Hematopoietic multipotent progenitor cell treated with erythropoietin and hydrocortisone succinate and interleukin-3 and kit ligand, for 15 days (in vitro differentiated cells): ENCODE results near the gene CRYBA2.

Experiments used
- DNase-seq: peaks from one replicate; pipeline ENCODE4 v3.0.0-alpha.2; 2015; ENCODE audit warnings: low spot score

The CRYBA2 gene, protein sequence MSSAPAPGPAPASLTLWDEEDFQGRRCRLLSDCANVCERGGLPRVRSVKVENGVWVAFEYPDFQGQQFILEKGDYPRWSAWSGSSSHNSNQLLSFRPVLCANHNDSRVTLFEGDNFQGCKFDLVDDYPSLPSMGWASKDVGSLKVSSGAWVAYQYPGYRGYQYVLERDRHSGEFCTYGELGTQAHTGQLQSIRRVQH

GRCh38 chr2:218993345-218994315 lies at the start of gene CRYBA2:
CRYBA2 (minus strand) TSS chr2:218993422; CDS start chr2:218993176, 246 bp downstream.
- no peak for DNase-seq

DNA sequence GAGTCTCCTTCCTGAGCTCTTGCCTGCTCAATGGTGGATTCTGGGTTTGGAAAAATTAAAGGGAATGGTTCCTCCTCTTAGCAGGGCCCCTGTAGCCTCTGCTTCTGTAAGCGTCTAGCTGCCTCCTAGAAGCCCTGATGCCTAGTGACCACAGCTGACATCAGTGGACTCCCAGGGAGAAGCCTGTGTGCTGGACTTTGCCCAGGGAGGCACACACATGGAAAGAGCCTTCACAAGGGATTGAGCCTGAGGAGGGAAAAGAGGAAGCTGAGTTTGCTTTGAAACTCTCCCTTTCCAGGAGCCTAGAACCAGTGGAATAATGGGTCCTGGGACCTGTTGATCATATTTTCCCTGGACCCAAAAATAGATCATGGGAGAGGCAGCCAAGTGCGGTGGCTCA lies 49.5 kb upstream of the CRYBA2 start:
- no peak for DNase-seq

- no peak for DNase-seq
Measured at GRCh38 chr2:219042157-219042556, 48.9 kb upstream of the CRYBA2 start.

GRCh38 chr2:219041252-219041651 lies 48.0 kb upstream of the CRYBA2 start, which contains the start of gene CFAP65:
CFAP65 (minus strand) TSS chr2:219041516; CDS start chr2:219039048, 2,468 bp downstream.
- DNase-seq, result no peak

DNA sequence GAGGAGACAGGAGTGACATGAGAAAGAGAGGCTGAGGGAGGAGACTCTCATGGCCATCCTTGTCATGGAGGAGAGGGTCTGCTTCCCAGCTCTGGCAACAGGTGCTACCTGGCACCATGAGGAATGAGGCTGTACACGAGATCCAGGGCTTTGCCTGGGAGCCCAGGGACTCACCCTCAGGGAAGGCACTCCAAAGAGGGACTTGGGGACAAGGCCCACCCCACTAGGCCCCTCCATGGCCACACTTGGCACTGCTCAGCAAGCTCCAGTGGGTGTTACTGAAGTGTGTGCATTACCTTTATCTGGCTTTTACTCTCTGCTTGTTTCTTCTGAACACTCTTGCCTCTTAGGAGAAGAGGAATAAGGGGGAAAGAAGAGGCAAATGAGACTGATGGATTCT lies 45.4 kb upstream of the CRYBA2 start:
- no peak for DNase-seq

DNA sequence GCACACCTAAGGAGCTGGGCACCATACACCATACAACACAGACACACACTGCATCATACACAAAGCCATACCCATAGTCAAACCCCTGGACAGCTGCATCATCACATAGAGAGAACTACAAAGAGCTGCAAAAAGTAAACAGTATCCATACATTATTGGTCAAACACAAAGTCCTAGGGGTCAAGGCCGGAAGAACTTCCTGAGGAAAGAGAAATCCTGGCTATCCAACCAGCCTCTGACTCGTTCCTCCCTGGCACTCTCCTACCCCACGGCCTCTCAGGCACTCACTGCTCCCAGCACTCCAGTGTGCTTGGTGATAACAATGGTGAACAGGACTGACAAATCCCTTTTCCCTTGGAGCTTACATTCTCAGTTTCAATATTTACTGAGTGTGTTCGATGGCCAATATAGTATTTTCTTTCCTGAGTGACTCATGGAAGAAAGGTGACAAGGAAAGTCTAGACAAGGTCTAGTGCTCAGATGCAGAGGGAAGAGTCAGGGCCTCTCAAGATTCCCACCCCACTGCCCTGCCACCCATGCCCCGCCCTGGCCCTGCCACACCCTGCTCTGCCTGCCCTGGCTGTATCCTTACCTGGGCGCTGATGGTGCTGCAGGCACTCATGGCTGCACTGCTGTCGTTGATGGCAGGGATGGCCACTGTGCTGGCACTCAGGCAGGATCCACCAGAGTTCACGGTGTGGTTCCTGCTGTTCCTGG lies 44.7 kb upstream of the CRYBA2 start:
- DNase-seq, result no peak

DNA sequence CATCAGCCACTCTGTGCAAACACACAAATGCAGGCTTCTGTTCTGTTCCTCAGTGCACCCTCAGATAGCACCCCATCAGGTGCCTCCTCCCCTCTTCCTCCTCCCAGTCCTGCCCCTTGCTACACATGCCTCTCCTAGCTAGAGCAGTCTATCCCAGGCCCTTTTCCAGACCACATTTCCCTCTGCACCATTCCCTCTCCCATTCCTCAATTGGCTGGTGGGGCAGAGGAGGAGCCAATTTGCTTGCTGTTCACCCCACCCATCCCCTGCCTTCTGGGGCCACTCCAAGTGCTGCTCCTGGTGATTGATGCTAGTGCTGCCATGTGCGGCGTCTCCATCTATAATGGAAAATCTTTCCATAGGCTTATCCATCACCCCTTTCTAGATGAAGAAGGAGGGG lies 42.7 kb upstream of the CRYBA2 start:
- DNase-seq, result no peak

DNA sequence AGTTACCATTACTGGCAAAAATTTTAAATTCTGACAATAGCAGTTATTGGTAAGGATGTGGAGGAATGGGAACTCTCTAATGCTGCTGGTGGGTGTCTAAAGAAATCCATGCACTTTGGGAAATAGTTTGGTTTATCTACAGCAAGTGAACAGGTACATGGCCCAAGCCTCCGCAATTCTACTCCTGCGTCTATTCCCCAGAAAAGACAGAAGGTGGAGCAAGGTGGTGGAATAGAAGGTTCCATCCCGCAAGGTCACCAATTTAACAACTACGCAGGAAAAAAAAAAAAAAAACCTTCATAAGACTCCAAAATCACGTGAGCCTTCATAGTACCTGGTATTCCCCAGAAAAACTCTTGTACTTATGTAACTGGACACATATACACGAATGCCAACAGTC lies 41.6 kb upstream of the CRYBA2 start:
- DNase-seq, result no peak

- DNase-seq, result no peak
Measured at GRCh38 chr2:219032051-219032745, 39.0 kb upstream of the CRYBA2 start.

DNA sequence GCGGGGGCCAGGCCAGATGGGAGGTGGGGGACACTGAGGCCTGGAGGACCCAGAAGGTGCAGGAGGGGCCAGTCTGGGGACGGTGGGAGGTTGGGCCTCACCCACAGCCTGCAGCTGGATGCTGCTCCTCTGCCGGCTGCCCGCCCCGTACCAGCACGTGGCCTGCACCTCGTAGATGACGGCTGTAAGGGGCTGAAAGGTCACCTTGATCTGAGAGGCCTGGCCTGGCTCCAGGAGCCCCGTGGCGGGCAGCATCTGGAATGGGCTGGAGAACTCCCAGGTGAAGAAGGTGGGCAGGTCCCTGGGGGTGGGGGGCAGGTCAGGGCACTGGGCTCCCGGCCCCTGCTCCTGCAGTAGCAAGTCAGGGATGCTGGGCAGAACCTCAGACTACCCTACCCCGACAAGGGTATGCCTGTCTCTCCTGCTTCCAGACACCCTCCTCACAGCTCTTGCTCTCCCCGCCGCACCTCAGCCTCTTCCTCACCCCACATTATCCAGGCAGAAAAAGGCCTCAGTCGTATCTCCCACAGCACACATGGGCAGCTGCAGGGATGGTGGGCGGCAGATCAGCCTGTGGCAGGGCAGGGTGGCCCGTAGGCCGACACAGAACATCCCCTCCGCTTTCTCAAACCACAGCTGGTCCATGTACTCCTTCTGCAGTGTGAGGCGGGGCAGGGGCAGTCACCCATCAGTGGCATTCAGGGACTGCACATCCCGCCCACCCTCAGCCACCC lies 38.0 kb upstream of the CRYBA2 start:
- no peak for DNase-seq

- DNase-seq, result no peak
Measured at GRCh38 chr2:219030177-219030940, 37.1 kb upstream of the CRYBA2 start.

GRCh38 chr2:219029829-219030165 lies 36.6 kb upstream of the CRYBA2 start:
- peak; percentile 78 for DNase-seq

- DNase-seq, result no peak
Measured at GRCh38 chr2:219028996-219029828, 36.0 kb upstream of the CRYBA2 start.

- DNase-seq, result no peak
Measured at GRCh38 chr2:219028141-219028540, 34.9 kb upstream of the CRYBA2 start.

DNA sequence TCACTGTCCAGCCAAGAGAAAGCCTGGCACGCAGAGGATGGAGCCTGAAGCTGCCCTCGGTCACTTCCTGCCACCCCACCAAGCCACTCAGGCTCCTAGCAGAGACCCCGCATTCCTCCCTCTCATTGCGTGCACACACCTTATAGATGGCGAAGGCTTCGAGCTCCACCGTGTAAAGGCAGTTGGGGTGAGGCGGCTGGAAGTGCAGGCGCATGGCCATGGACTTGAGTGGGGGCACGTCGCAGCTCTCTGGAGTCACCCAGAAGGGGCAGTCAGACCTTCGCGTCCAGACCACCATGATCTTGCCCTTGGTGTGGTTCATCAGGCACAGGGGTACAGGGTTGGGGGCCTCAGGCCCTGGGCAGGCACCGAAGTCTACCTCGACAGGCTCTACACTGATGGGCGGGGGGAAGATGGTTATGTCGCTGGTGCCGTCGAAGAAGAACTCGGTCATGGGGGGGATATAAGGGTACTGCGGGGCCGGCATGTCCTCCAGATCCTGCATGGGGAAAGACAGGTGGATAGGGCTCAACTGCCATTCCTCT lies 34.4 kb upstream of the CRYBA2 start:
- no peak for DNase-seq

- no peak for DNase-seq
Measured at GRCh38 chr2:219026946-219027345, 33.7 kb upstream of the CRYBA2 start.

DNA sequence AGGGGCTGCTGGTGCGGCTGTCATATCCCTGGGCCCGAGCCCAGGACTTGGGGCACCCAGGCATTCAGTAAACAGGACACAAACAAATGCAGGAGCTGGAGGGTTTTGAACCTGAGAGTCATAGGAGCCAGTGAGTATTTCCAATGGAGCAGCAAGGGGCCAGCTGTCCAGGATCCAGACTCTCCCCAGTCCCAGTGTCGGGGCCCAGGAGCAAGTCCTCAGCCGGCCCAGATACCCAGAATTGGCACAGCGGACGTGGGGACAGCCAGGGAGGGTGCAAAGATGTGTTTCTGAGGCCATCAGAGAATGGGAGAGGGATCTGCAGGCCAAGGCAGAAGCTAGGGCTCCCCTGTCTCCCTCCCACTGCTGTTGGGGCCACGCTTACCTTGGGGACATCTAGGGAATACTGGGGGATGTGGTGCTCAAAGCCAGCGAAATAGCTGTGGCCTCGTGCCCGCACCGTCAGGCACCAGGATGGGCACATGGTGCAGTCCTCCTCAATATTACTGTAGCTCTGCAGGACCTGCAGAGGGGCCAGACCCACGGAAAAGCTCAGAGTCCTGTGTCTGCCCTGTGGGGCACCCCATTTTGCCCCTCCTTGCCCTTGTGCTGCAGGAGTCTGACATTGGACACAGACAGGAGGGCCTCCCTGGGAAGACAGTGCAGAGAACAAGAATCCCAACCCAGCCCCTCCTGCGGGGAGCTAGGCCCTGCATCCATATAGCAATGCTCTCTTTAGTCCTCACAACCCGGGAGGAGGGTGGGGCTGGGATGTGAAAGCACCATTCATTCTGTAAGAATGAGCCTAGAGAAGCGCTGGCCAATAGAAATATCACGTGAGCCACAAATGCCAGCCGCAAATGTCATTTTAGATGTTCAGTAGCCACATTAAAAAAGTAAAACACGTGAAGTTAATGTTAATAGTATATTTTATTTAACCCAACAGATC lies 32.7 kb upstream of the CRYBA2 start:
- DNase-seq, result no peak

DNA sequence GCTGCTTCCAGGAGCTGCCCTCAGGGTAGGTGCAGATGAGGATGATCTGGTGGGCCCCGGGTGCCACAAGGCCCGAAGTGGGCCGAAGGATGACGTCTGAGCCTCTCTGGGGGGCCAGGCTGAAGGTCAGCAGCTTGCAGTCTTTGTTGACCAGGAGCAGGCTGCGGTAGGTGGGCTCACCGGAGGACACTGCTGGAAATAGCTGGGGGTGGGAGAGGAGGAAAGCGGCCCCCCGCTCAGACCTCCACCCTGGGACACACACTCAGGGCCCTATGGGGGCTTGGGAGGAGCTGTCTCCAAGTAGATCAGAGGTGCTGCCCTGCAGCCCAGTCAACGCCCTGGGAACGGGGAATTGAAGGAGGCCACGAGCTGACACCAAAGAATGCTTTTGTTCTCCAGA lies 30.8 kb upstream of the CRYBA2 start:
- DNase-seq, result no peak
